K562 (cell line): ENCODE data around the gene CDKN2C. TPM values are rescaled to one million over a fixed set of nuclear protein-coding genes. Genes with fewer than 3 reads are reported as not detected.

Experiments used
- ATAC-seq: fragments of 200-7000 bp; cut with Tn5 transposase; 3 replicates; pipeline ENCODE4 v1.9.1; 2020; ENCODE audit warnings: moderate library complexity
- BruUV-seq: library from RNA; stranded (reverse); fragments of 400-500 nt; replicated peaks from 2 replicates; lab custom pipeline; 2021; lab: Mats Ljungman, UMichigan
- CTCF ChIA-PET: fragments of 300-600 bp; formaldehyde crosslinking; extraction: SDS; loops from one replicate; lab custom pipeline; 2021; ENCODE audit warnings: low intra/inter-chr PET ratio; lab: Yijun Ruan, JAX
- POLR2A ChIA-PET: fragments of 300-600, 350-650 bp; sonication (Branson Sonifier 250); formaldehyde crosslinking; extraction: SDS; loops from one replicate; lab custom pipeline; 2021; ENCODE audit warnings: antibody characterized with exemption, inconsistent platforms; lab: Yijun Ruan, JAX
- DNase-seq, 4 experiments: peaks; one replicate each; pipeline versions ENCODE4 v3.0.0 to v3.0.0-alpha.2; 2011 to 2018; ENCODE audit warnings: low spot score in 3 of 4, mixed read lengths in 3 of 4; ENCODE audit errors: extremely low read depth in 1 of 4
- FAIRE-seq: peaks from 2 replicates; lab custom pipeline; 2011; peaks lifted over from hg19 to GRCh38; lab: Jason Lieb, UNC
- H2AFZ ChIP-seq: 2 replicates; pipeline ENCODE4 v1.6.0; 2011; ENCODE audit warnings: low read depth, low read length, control low read depth, inconsistent platforms
- H3K27ac ChIP-seq: fragments of 200-600 bp; 3 replicates; pipeline ENCODE4 v1.8.0; 2011; ENCODE audit warnings: low read depth, mild to moderate bottlenecking, control low read depth, inconsistent platforms, low read length, moderate library complexity, mixed read lengths; ENCODE audit errors: extremely low read depth
- H3K27me3 ChIP-seq, 2 experiments: fragments of 300-600 bp in 1 of 2; 2 replicates in 1 of 2; 3 replicates in 1 of 2; pipeline versions ENCODE4 v1.6.0 to v1.8.0; 2011; ENCODE audit warnings: inconsistent platforms in 2 of 2, low read length in 2 of 2, mild to moderate bottlenecking in 1 of 2, mixed read lengths in 1 of 2, moderate library complexity in 1 of 2; ENCODE audit not compliant: control insufficient read depth in 2 of 2, insufficient read depth in 2 of 2
- H3K36me3 ChIP-seq: fragments of 300-600 bp; 3 replicates; pipeline ENCODE4 v1.8.0; 2011; ENCODE audit warnings: mild to moderate bottlenecking, low read length, inconsistent platforms; ENCODE audit not compliant: control insufficient read depth, insufficient read depth
- H3K4me1 ChIP-seq, 2 experiments: fragments of 200-600 bp in 1 of 2; replicated peaks in 1 of 2; 2 replicates in 1 of 2; 3 replicates in 1 of 2; pipeline versions ENCODE4 v1.5.1 to v1.8.0; 2011; ENCODE audit warnings: inconsistent platforms in 2 of 2, low read length in 2 of 2, mild to moderate bottlenecking in 1 of 2, mixed read lengths in 1 of 2, moderate library complexity in 1 of 2; ENCODE audit not compliant: control insufficient read depth in 2 of 2, insufficient read depth in 2 of 2
- H3K4me2 ChIP-seq: 2 replicates; pipeline ENCODE4 v1.6.1; 2011; ENCODE audit warnings: low read length, control low read depth, inconsistent platforms, mixed read lengths; ENCODE audit not compliant: insufficient read depth
- H3K4me3 ChIP-seq: fragments of 200-600 bp; sonication (generic), shearing (Covaris generic); 2 replicates; pipeline ENCODE4 v1.5.1; 2016; ENCODE audit warnings: control low read depth, inconsistent platforms
- H3K79me2 ChIP-seq: fragments of 200-600 bp; 3 replicates; pipeline ENCODE4 v1.8.0; 2011; ENCODE audit warnings: low read length, inconsistent platforms; ENCODE audit not compliant: control insufficient read depth, insufficient read depth
- H3K9ac ChIP-seq, 2 experiments: 2 replicates each; pipeline versions ENCODE4 v1.6.0 to v1.6.1; 2011; ENCODE audit warnings: low read depth in 2 of 2, low read length in 2 of 2, control low read depth in 1 of 2, inconsistent platforms in 1 of 2, mild to moderate bottlenecking in 1 of 2, mixed read lengths in 1 of 2; ENCODE audit not compliant: insufficient read depth in 1 of 2
- H3K9me1 ChIP-seq: one replicate; pipeline ENCODE4 v1.6.0; 2011; ENCODE audit warnings: inconsistent platforms, mild to moderate bottlenecking, low read length, moderate library complexity; ENCODE audit not compliant: control insufficient read depth, insufficient read depth
- H3K9me3 ChIP-seq: replicated peaks from 2 replicates; pipeline ENCODE4 v1.5.1; 2011; ENCODE audit warnings: low read depth, low read length, inconsistent platforms; ENCODE audit not compliant: control insufficient read depth, insufficient read depth
- H4K20me1 ChIP-seq: replicated peaks from 2 replicates; pipeline ENCODE4 v1.6.1; 2011; ENCODE audit warnings: low read length, inconsistent platforms, mixed read lengths; ENCODE audit not compliant: control insufficient read depth, insufficient read depth
- C11orf30 ChIP-seq: fragments of 450-650 bp; IDR thresholded peaks from 2 replicates; pipeline ENCODE4 v1.6.1; 2016; ENCODE audit warnings: low read depth, mild to moderate bottlenecking
- COPS2 ChIP-seq: fragments of 450-650 bp; conservative IDR thresholded peaks from 2 replicates; pipeline ENCODE4 v1.6.1; 2016; ENCODE audit warnings: mild to moderate bottlenecking, moderate library complexity
- DACH1 ChIP-seq: fragments of 450-650 bp; IDR thresholded peaks from 2 replicates; pipeline ENCODE4 v1.6.1; 2018; ENCODE audit not compliant: partially characterized antibody
- FIP1L1 ChIP-seq: fragments of 200-400 bp; formaldehyde crosslinking; IDR thresholded peaks from 2 replicates; pipeline ENCODE4 v1.6.1; 2018; ENCODE audit warnings: mild to moderate bottlenecking, low read depth, low read length; ENCODE audit not compliant: poor library complexity, severe bottlenecking
- KDM4B ChIP-seq, 2 experiments: fragments of 450-650 bp in 1 of 2; sonication (generic) in 1 of 2; IDR thresholded peaks; 2 replicates each; pipeline ENCODE4 v1.6.1; 2016 to 2017; ENCODE audit warnings: borderline replicate concordance in 2 of 2, antibody characterized with exemption in 1 of 2, low read depth in 1 of 2, mild to moderate bottlenecking in 1 of 2
- MAFF ChIP-seq: IDR thresholded peaks from 2 replicates; pipeline ENCODE4 v1.6.1; 2012; ENCODE audit warnings: low read length, improper control_type of control experiment
- MAFG ChIP-seq: fragments of 450-650 bp; conservative IDR thresholded peaks from 2 replicates; pipeline ENCODE4 v1.6.1; 2016; ENCODE audit warnings: missing genetic modification characterization, missing compliant biosample characterization
- NONO ChIP-seq, 2 experiments: fragments of 200-400 bp in 1 of 2; fragments of 450-650 bp in 1 of 2; formaldehyde crosslinking in 1 of 2; IDR thresholded peaks; 2 replicates each; pipeline ENCODE4 v1.6.1; 2017; ENCODE audit warnings: low read depth in 2 of 2, mild to moderate bottlenecking in 2 of 2, moderate library complexity in 2 of 2, low read length in 1 of 2
- PURB ChIP-seq: sonication (generic); formaldehyde crosslinking; IDR thresholded peaks from 2 replicates; pipeline ENCODE4 v1.9.0; 2021; ENCODE audit warnings: low read depth, mild to moderate bottlenecking, missing genetic modification reagents
- TOE1 ChIP-seq, 2 experiments: fragments of 450-650 bp in 1 of 2; sonication (generic) in 1 of 2; formaldehyde crosslinking in 1 of 2; IDR thresholded peaks; 2 replicates each; pipeline versions ENCODE4 v1.7.1 to v1.8.0; 2016 to 2022; ENCODE audit warnings: borderline replicate concordance in 2 of 2, mild to moderate bottlenecking in 2 of 2, antibody characterized with exemption in 1 of 2, inconsistent platforms in 1 of 2, low read depth in 1 of 2, missing genetic modification reagents in 1 of 2, moderate library complexity in 1 of 2
- XRCC3 ChIP-seq: fragments of 450-650 bp; IDR thresholded peaks from 2 replicates; pipeline ENCODE4 v1.6.1; 2017; ENCODE audit warnings: mild to moderate bottlenecking, moderate library complexity
- ZNF316 ChIP-seq: fragments of 450-650 bp; IDR thresholded peaks from 2 replicates; pipeline ENCODE4 v1.6.1; 2016
- ZNF695 ChIP-seq: fragments of 450-650 bp; formaldehyde crosslinking; IDR thresholded peaks from 2 replicates; pipeline ENCODE4 v1.4.0; 2020; ENCODE audit warnings: mild to moderate bottlenecking, moderate library complexity
- ZNF778 ChIP-seq: fragments of 450-650 bp; formaldehyde crosslinking; IDR thresholded peaks from 2 replicates; pipeline ENCODE4 v1.4.0; 2020; ENCODE audit warnings: mild to moderate bottlenecking, moderate library complexity
- WGBS: fragments of 100-300 bp; shearing (Covaris generic); methylation state at CpG from one replicate; pipeline ENCODE4 v1.1.6; 2016; ENCODE audit warnings: low coverage, mixed read lengths; ENCODE audit not compliant: insufficient coverage; ENCODE audit errors: missing lambda C conversion rate; 5-methylcytosine and 5-hydroxymethylcytosine counted together
- in situ Hi-C: fragments of 300-500 bp; cut with MboI; formaldehyde crosslinking; loops from 4 replicates; pipeline ENCODE4 v1.15.0; 2018; ENCODE audit warnings: inconsistent platforms, mixed read lengths
- intact Hi-C: fragments of 100-400 bp; cut with micrococcal nuclease; formaldehyde crosslinking; loops from 2 replicates; pipeline ENCODE4 v1.14.2; 2022
- polyA plus RNA-seq, 8 experiments: library from polyadenylated mRNA; depleted of rRNA in 4 of 8; stranded (reverse) in 5 of 8; unstranded in 3 of 8; fragments of >200 nt; fragmentation: Nextera tagmentation in 2 of 8; fragmentation: Illumina TruSeq in 1 of 8; extraction: Ambion mirVana in 2 of 8; extraction: Trizol in 1 of 8; gene quantifications; 2 replicates each; pipeline versions ENCODE4 v1.2.1 to v1.2.3, GENCODE V29; 2011 to 2014; ENCODE audit warnings: inconsistent platforms in 1 of 8, missing spikeins in 1 of 8
- total RNA-seq, 7 experiments: library from RNA; depleted of rRNA in 6 of 7; stranded (reverse); fragments of >200 nt in 6 of 7; fragmentation: Illumina TruSeq in 2 of 7; extraction: Trizol in 2 of 7; gene quantifications; 2 replicates each; pipeline versions ENCODE4 v1.2.1 to v1.2.3, GENCODE V29; 2011 to 2021; ENCODE audit warnings: low replicate concordance in 1 of 7

CDKN2C gene
- total and polyA plus RNA-seq, 9 of the 15 experiments (the other 6 are each of a cell fraction or from before 2014, with no cell fraction given): 11.9 to 74.3 (median 45.9) TPM

DNA sequence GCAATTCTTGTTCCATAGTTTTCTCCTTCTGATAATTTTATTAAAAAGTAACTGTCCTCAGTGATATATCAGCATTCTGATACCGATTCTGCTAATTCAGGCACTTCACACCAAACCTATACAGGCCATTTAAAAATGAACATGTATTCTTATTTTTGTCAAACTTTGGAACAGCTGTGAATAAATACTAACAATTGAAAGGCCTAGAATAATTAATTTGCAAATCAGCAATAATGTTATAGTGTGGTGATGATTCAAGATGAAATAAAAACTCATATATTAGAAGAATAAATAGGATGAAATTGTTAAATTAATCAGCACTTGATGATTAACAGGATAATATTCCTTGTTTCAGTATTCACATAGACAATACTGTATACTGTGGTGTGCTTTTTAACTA lies 9.9 kb downstream of the CDKN2C start:
- 9% methylated on average over 1 of the region's 1 CpG for WGBS
- POLR2A ChIA-PET: interaction anchor here (4.7 kb wide), 1 partner anchor 10 kb away, joined by 65 read pairs; the partner anchor contains the start of gene CDKN2C

GRCh38 chr1:50980505-50980904 lies 10.5 kb downstream of the CDKN2C start:
- H3K27me3 ChIP-seq: no peaks in the 10 kb centered on the region
- ChIA-PET CTCF (no interaction called here), POLR2A (interaction anchor here (4.7 kb wide), 1 partner anchor 11 kb away, joined by 65 read pairs; the partner anchor contains the start of gene CDKN2C)
- H3K9me1 ChIP-seq: no peaks in the 10 kb centered on the region
- peaks cover 4 to 12% of the 10 kb centered on the region in 2 experiments; a peak in 4 of 5 replicates for H3K4me1 ChIP-seq
- H3K27ac ChIP-seq: peak overlapping the region; percentile 96; the same call in 2 of the 3 replicates
- no peaks in the 10 kb centered on the region for H3K36me3 ChIP-seq
- no peak overlapping the region for H3K4me2 ChIP-seq
- H3K9me3 ChIP-seq: no peaks in the 10 kb centered on the region
- BruUV-seq: no TSS peak
- intact Hi-C loops: no loop called here
- FAIRE-seq: no peak
- in situ Hi-C loops: no loop called here
- DNase-seq: no peak
- H4K20me1 ChIP-seq: no peaks in the 10 kb centered on the region
- H3K79me2 ChIP-seq: peaks cover 62% of the 10 kb centered on the region
- H3K9ac ChIP-seq: peak overlapping the region in 1 of 2 experiments; percentile 91; a peak in 2 of 4 replicates
- peak overlapping the region; percentile 77 for H2AFZ ChIP-seq
- no peak overlapping the region for H3K4me3 ChIP-seq
- no peak for ATAC-seq
- TF ChIP-seq ZNF778 (CRISPR knock-in tag) (no peak), TOE1 (IDR thresholded peaks at IDR 0.05; ENCODE audit: borderline replicate concordance) (0 out of 2 replicates have a peak, but pooled peaks have one; percentile 26), TOE1 (CRISPR knock-in tag; IDR thresholded peaks at IDR 0.05; ENCODE audit: borderline replicate concordance, low read depth) (no peak), KDM4B (IDR thresholded peaks at IDR 0.05; ENCODE audit: borderline replicate concordance in 2 of 2, low read depth in 1 of 2) (no peak)

More for the DNA sequence above, 9.9 kb downstream of the CDKN2C start:
- no peaks in the 10 kb centered on the region for H3K27me3 ChIP-seq
- no peak for FAIRE-seq
- H3K4me1 ChIP-seq: peaks cover 6 to 12% of the 10 kb centered on the region in 2 experiments
- H3K9ac ChIP-seq: peak overlapping the region in 1 of 2 experiments; percentile 91; a peak in 2 of 4 replicates
- TF ChIP-seq C11orf30 (peak; percentile 94), ZNF695 (CRISPR knock-in tag) (no peak), FIP1L1 (no peak), PURB (CRISPR knock-in tag) (no peak), ZNF316 (peak; percentile 96), NONO (IDR thresholded peaks at IDR 0.05; ENCODE audit: low read depth in 2 of 2, low read length in 1 of 2) (no peak), COPS2 (no peak), XRCC3 (0 out of 2 replicates have a peak, but pooled peaks have one; percentile 22), DACH1 (peak; percentile 79), MAFF (peak; percentile 39; the same call in 1 of the 2 replicates), MAFG (tag) (peak; percentile 82)
- H3K9me1 ChIP-seq: no peaks in the 10 kb centered on the region
- H4K20me1 ChIP-seq: no peaks in the 10 kb centered on the region
- H3K9me3 ChIP-seq: no peaks in the 10 kb centered on the region
- peaks cover under 1% of the 10 kb centered on the region; the same call in 1 of the 3 replicates for H3K36me3 ChIP-seq
- peak overlapping the region; percentile 67; the same call in 1 of the 2 replicates for H3K4me3 ChIP-seq
- CTCF ChIA-PET: no interaction called here
- no TSS peak for BruUV-seq
- H3K27ac ChIP-seq: peak overlapping the region; percentile 96; the same call in 2 of the 3 replicates
- intact Hi-C loops: loop anchor here (5.0 to 10.0 kb wide), 2 partner anchors 62 to 755 kb away; no protein-coding TSS in a partner anchor
- ATAC-seq: no peak
- H2AFZ ChIP-seq: peak overlapping the region; percentile 77
- no peak for DNase-seq
- in situ Hi-C loops: no loop called here
- H3K4me2 ChIP-seq: peak overlapping the region; percentile 92; the same call in 1 of the 2 replicates
- H3K79me2 ChIP-seq: peaks cover 68% of the 10 kb centered on the region
